ENCODE data around the gene MFNG. TPM values are rescaled to one million over a fixed set of nuclear protein-coding genes. Genes with fewer than 3 reads are reported as not detected.

The MFNG gene
- total RNA-seq, 1 experiment from 2014 or later: 4.5 TPM

- BruUV-seq (replicated peaks): no TSS peak
- Histone ChIP-seq H3K4me2 (ENCODE audit: low read length) (no peak overlapping the region), H3K27ac (ENCODE audit: low read depth, low read length) (no peak overlapping the region), H3K9me3 (ENCODE audit: control insufficient read depth in 1 of 2, insufficient read depth in 1 of 2, low read depth in 1 of 2, low read length in 2 of 2) (no peaks in the 10 kb centered on the region), H3K36me3 (ENCODE audit: control insufficient read depth in 1 of 2, insufficient read depth in 2 of 2, low read length in 2 of 2) (peaks cover 10 to 33% of the 10 kb centered on the region in 2 experiments), H4K20me1 (ENCODE audit: insufficient read depth) (no peaks in the 10 kb centered on the region; the same call in 1 of the 2 replicates), H3K27me3 (ENCODE audit: insufficient read depth, low read length) (no peaks in the 10 kb centered on the region), H3K9me2 (ENCODE audit: insufficient read depth) (no peaks in the 10 kb centered on the region), H2AFZ (ENCODE audit: low read depth, low read length, poor library complexity, severe bottlenecking) (no peak overlapping the region), H3K79me2 (ENCODE audit: insufficient read depth, low read length) (peaks cover 15% of the 10 kb centered on the region; the same call in 1 of the 2 replicates), H3K9ac (ENCODE audit: low read length) (no peak overlapping the region), H3K4me1 (ENCODE audit: control insufficient read depth in 1 of 2, insufficient read depth in 2 of 2, low read length in 2 of 2) (peaks cover 25 to 44% of the 10 kb centered on the region in 2 experiments), H3K4me3 (replicated peaks in 1 of 2; ENCODE audit: low read depth in 1 of 2, low read length in 2 of 2) (no peak overlapping the region)
- ATAC-seq (no peak), DNase-seq (ENCODE audit: low read depth, low spot score) (no peak)
- ChIA-PET RAD21 (ENCODE audit: low non-redundant PET in 1 of 2, low total read pairs in 2 of 2, uncharacterized antibody in 2 of 2, unreplicated experiment in 2 of 2) (no interaction called here), POLR2A (no interaction called here), CTCF (no interaction called here)
- no peak for TF ChIP-seq FOSL1 (IDR thresholded peaks at IDR 0.05; ENCODE audit: low read depth)
- TF ChIP-seq CBX3 (IDR thresholded peaks at IDR 0.05; ENCODE audit: low read depth): no peak
- no peak for TF ChIP-seq SP1 (IDR thresholded peaks at IDR 0.05; ENCODE audit: low read depth)
- TF ChIP-seq RAD21 (IDR thresholded peaks at IDR 0.05; ENCODE audit: low read depth): no peak
- no peak for TF ChIP-seq ELF1 (IDR thresholded peaks at IDR 0.05; ENCODE audit: borderline replicate concordance, low read depth)
- TF ChIP-seq YY1 (IDR thresholded peaks at IDR 0.05; ENCODE audit: extremely low read depth, insufficient replicate concordance, low read depth, low read length): no peak
- no peak for TF ChIP-seq POLR2A (IDR thresholded peaks at IDR 0.05; ENCODE audit: borderline replicate concordance, extremely low read depth, insufficient read depth, insufficient read length)
- no peak for TF ChIP-seq EZH2 (IDR thresholded peaks at IDR 0.05)
- no peak for TF ChIP-seq SRF (IDR thresholded peaks at IDR 0.05; ENCODE audit: low read depth)
- intact Hi-C loops (cut with micrococcal nuclease): no loop called here
Observed at GRCh38 chr22:37509059-37509860, 23.1 kb upstream of the MFNG start.

GRCh38 chr22:37508431-37508992 lies 22.3 kb upstream of the MFNG start:
- H3K27ac ChIP-seq (ENCODE audit: low read depth, low read length): no peak overlapping the region
- H3K9ac ChIP-seq (ENCODE audit: low read length): no peak overlapping the region
- ATAC-seq (no peak), DNase-seq (ENCODE audit: low read depth, low spot score) (no peak)
- no peaks in the 10 kb centered on the region for H3K9me2 ChIP-seq (ENCODE audit: insufficient read depth)
- H3K36me3 ChIP-seq (ENCODE audit: control insufficient read depth in 1 of 2, insufficient read depth in 2 of 2, low read length in 2 of 2): peaks cover 10 to 36% of the 10 kb centered on the region in 2 experiments; a peak in 3 of 4 replicates
- H3K9me3 ChIP-seq (ENCODE audit: control insufficient read depth in 1 of 2, insufficient read depth in 1 of 2, low read depth in 1 of 2, low read length in 2 of 2): no peaks in the 10 kb centered on the region
- H2AFZ ChIP-seq (ENCODE audit: low read depth, low read length, poor library complexity, severe bottlenecking): no peak overlapping the region
- no TSS peak for BruUV-seq (replicated peaks)
- no peak overlapping the region for H3K4me2 ChIP-seq (ENCODE audit: low read length)
- intact Hi-C loops (cut with micrococcal nuclease): no loop called here
- no peaks in the 10 kb centered on the region for H3K27me3 ChIP-seq (ENCODE audit: insufficient read depth, low read length)
- ChIA-PET CTCF (no interaction called here), RAD21 (ENCODE audit: low non-redundant PET in 1 of 2, low total read pairs in 2 of 2, uncharacterized antibody in 2 of 2, unreplicated experiment in 2 of 2) (no interaction called here), POLR2A (no interaction called here)
- no peaks in the 10 kb centered on the region; the same call in 1 of the 2 replicates for H4K20me1 ChIP-seq (ENCODE audit: insufficient read depth)
- no peak overlapping the region for H3K4me3 ChIP-seq (replicated peaks in 1 of 2; ENCODE audit: low read depth in 1 of 2, low read length in 2 of 2)
- H3K4me1 ChIP-seq (ENCODE audit: control insufficient read depth in 1 of 2, insufficient read depth in 2 of 2, low read length in 2 of 2): peaks cover 28 to 44% of the 10 kb centered on the region in 2 experiments
- peaks cover 10% of the 10 kb centered on the region; the same call in 1 of the 2 replicates for H3K79me2 ChIP-seq (ENCODE audit: insufficient read depth, low read length)
- TF ChIP-seq CBX3 (IDR thresholded peaks at IDR 0.05; ENCODE audit: low read depth): no peak
- TF ChIP-seq YY1 (IDR thresholded peaks at IDR 0.05; ENCODE audit: extremely low read depth, insufficient replicate concordance, low read depth, low read length): no peak
- TF ChIP-seq RAD21 (IDR thresholded peaks at IDR 0.05; ENCODE audit: low read depth): no peak
- no peak for TF ChIP-seq TCF7L2 (IDR thresholded peaks at IDR 0.05; ENCODE audit: borderline replicate concordance, extremely low read depth, insufficient read depth, insufficient read length)
- TF ChIP-seq EZH2phosphoT487 (IDR thresholded peaks at IDR 0.05; ENCODE audit: borderline replicate concordance): no peak
- TF ChIP-seq, protein P1, sequence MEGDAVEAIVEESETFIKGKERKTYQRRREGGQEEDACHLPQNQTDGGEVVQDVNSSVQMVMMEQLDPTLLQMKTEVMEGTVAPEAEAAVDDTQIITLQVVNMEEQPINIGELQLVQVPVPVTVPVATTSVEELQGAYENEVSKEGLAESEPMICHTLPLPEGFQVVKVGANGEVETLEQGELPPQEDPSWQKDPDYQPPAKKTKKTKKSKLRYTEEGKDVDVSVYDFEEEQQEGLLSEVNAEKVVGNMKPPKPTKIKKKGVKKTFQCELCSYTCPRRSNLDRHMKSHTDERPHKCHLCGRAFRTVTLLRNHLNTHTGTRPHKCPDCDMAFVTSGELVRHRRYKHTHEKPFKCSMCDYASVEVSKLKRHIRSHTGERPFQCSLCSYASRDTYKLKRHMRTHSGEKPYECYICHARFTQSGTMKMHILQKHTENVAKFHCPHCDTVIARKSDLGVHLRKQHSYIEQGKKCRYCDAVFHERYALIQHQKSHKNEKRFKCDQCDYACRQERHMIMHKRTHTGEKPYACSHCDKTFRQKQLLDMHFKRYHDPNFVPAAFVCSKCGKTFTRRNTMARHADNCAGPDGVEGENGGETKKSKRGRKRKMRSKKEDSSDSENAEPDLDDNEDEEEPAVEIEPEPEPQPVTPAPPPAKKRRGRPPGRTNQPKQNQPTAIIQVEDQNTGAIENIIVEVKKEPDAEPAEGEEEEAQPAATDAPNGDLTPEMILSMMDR (IDR thresholded peaks at IDR 0.05 in 2 of 3, conservative IDR thresholded peaks at IDR 0.05 in 1 of 3; ENCODE audit: borderline replicate concordance in 1 of 3, insufficient read depth in 1 of 3, low read depth in 2 of 3, low read length in 2 of 3): no peak
- TF ChIP-seq ZFX (IDR thresholded peaks at IDR 0.05): no peak
- TF ChIP-seq EGR1 (IDR thresholded peaks at IDR 0.05; ENCODE audit: low read depth): no peak
- TF ChIP-seq SRF (IDR thresholded peaks at IDR 0.05; ENCODE audit: low read depth): no peak
- no peak for TF ChIP-seq ATF3 (IDR thresholded peaks at IDR 0.05)

Data from HCT116 (cell line).